H1 (cell line): Measurements from ENCODE around the gene SLC24A3. TPM values are rescaled to one million over a fixed set of nuclear protein-coding genes. Genes with fewer than 3 reads are reported as not detected.

Source experiments
- CTCF ChIA-PET: fragments of 300-600 bp; sonication (Branson Sonifier 250); formaldehyde crosslinking; loops from one replicate; lab custom pipeline; 2021; ENCODE audit not compliant: partially characterized antibody; lab: Charles Lee
- POLR2A ChIA-PET: fragments of 300-600 bp; sonication (Branson Sonifier 250); formaldehyde crosslinking; loops from one replicate; lab custom pipeline; 2021; ENCODE audit warnings: inconsistent platforms; ENCODE audit not compliant: partially characterized antibody; lab: Charles Lee
- DNase-seq, 2 experiments: peaks; one replicate each; pipeline versions ENCODE4 v3.0.0 to v3.0.0-alpha.2; 2010 to 2022; ENCODE audit warnings: low spot score in 2 of 2, low read depth in 1 of 2, mixed read lengths in 1 of 2
- FAIRE-seq: peaks from 2 replicates; lab custom pipeline; 2011; peaks lifted over from hg19 to GRCh38; lab: Jason Lieb, UNC
- H2AFZ ChIP-seq: 2 replicates; pipeline ENCODE4 v1.8.1; 2012; ENCODE audit warnings: low read length, inconsistent platforms
- H2AK5ac ChIP-seq: 2 replicates; pipeline ENCODE4 v1.6.1; 2013; ENCODE audit warnings: low read depth, low read length
- H2BK120ac ChIP-seq: replicated peaks from 2 replicates; pipeline ENCODE3; 2013; ENCODE audit warnings: low read depth, low read length, inconsistent platforms
- H2BK12ac ChIP-seq: 2 replicates; pipeline ENCODE4 v1.6.1; 2013; ENCODE audit warnings: low read depth, low read length
- H2BK15ac ChIP-seq: 2 replicates; pipeline ENCODE4 v1.6.1; 2013; ENCODE audit warnings: low read length
- H2BK20ac ChIP-seq: 2 replicates; pipeline ENCODE4 v1.6.1; 2013; ENCODE audit warnings: low read length
- H2BK5ac ChIP-seq: 2 replicates; pipeline ENCODE4 v1.6.1; 2013; ENCODE audit warnings: low read depth, low read length
- H3K14ac ChIP-seq: 2 replicates; pipeline ENCODE4 v1.6.1; 2013; ENCODE audit warnings: inconsistent platforms; ENCODE audit not compliant: insufficient read length
- H3K18ac ChIP-seq: 2 replicates; pipeline ENCODE4 v1.6.1; 2013; ENCODE audit warnings: low read length; ENCODE audit errors: extremely low read depth
- H3K23ac ChIP-seq: 2 replicates; pipeline ENCODE4 v1.6.1; 2013; ENCODE audit warnings: inconsistent platforms; ENCODE audit not compliant: insufficient read length
- H3K23me2 ChIP-seq: 2 replicates; pipeline ENCODE4 v1.6.1; 2013; ENCODE audit warnings: low read depth, low read length
- H3K27ac ChIP-seq: 2 replicates; pipeline ENCODE4 v1.6.1; 2011; ENCODE audit warnings: low read depth, low read length, inconsistent platforms
- H3K27me3 ChIP-seq, 4 experiments: replicated peaks in 1 of 4; 1 replicate in 1 of 4; 2 replicates in 3 of 4; pipeline versions ENCODE4 v1.6.1 to v1.8.1; 2011 to 2013; ENCODE audit warnings: low read length in 3 of 4, mild to moderate bottlenecking in 3 of 4, inconsistent platforms in 2 of 4, mixed read lengths in 2 of 4, moderate library complexity in 1 of 4; ENCODE audit not compliant: control insufficient read depth in 3 of 4, insufficient read depth in 3 of 4; ENCODE audit errors: extremely low read depth in 1 of 4
- H3K36me3 ChIP-seq, 4 experiments: 2 replicates each; pipeline versions ENCODE4 v1.6.1 to v1.8.1; 2011 to 2013; ENCODE audit warnings: mild to moderate bottlenecking in 4 of 4, low read length in 3 of 4, moderate library complexity in 2 of 4, control low read depth in 1 of 4, inconsistent platforms in 1 of 4; ENCODE audit not compliant: insufficient read depth in 4 of 4, control insufficient read depth in 2 of 4
- H3K4ac ChIP-seq: replicated peaks from 2 replicates; pipeline ENCODE3; 2013; ENCODE audit warnings: low read length, low read depth, mixed read lengths, inconsistent platforms; ENCODE audit not compliant: insufficient read length
- H3K4me1 ChIP-seq, 4 experiments: replicated peaks in 1 of 4; 1 replicate in 1 of 4; 2 replicates in 3 of 4; pipeline versions ENCODE4 v1.6.1 to v1.8.1; 2011 to 2013; ENCODE audit warnings: low read length in 3 of 4, inconsistent platforms in 2 of 4, mixed read lengths in 1 of 4; ENCODE audit not compliant: insufficient read depth in 4 of 4, control insufficient read depth in 3 of 4
- H3K4me2 ChIP-seq, 2 experiments: 2 replicates each; pipeline versions ENCODE4 v1.6.1 to v1.8.1; 2011 to 2013; ENCODE audit warnings: low read depth in 2 of 2, low read length in 2 of 2, control low read depth in 1 of 2, inconsistent platforms in 1 of 2, mild to moderate bottlenecking in 1 of 2; ENCODE audit not compliant: insufficient read depth in 1 of 2
- H3K4me3 ChIP-seq, 4 experiments: fragments of 200-600, 300-600 bp in 1 of 4; sonication (generic), shearing (Covaris generic), sonication (Bioruptor Twin) in 1 of 4; 2 replicates each; pipeline versions ENCODE4 v1.5.1 to v1.8.1; 2011 to 2016; ENCODE audit warnings: low read length in 4 of 4, low read depth in 3 of 4, control low read depth in 2 of 4, inconsistent platforms in 2 of 4, mild to moderate bottlenecking in 2 of 4, mixed read lengths in 1 of 4, moderate library complexity in 1 of 4; ENCODE audit not compliant: insufficient read depth in 2 of 4; ENCODE audit errors: extremely low read depth in 1 of 4
- H3K56ac ChIP-seq: replicated peaks from 2 replicates; pipeline ENCODE3; 2013; ENCODE audit warnings: low read depth, mild to moderate bottlenecking, mixed read lengths, low read length, inconsistent platforms; ENCODE audit not compliant: insufficient read length
- H3K79me1 ChIP-seq: 2 replicates; pipeline ENCODE4 v1.6.1; 2013; ENCODE audit warnings: low read depth, low read length, control low read depth
- H3K79me2 ChIP-seq, 2 experiments: 2 replicates each; pipeline versions ENCODE4 v1.6.1 to v1.8.1; 2012 to 2013; ENCODE audit warnings: low read length in 2 of 2, mild to moderate bottlenecking in 2 of 2, inconsistent platforms in 1 of 2; ENCODE audit not compliant: insufficient read depth in 2 of 2, control insufficient read depth in 1 of 2
- H3K9ac ChIP-seq, 4 experiments: replicated peaks in 1 of 4; 1 replicate in 1 of 4; 2 replicates in 3 of 4; pipeline versions ENCODE4 v1.6.1 to v1.8.1; 2011 to 2013; ENCODE audit warnings: low read depth in 3 of 4, low read length in 3 of 4, control low read depth in 2 of 4, mild to moderate bottlenecking in 2 of 4, moderate library complexity in 2 of 4, inconsistent platforms in 1 of 4; ENCODE audit errors: extremely low read depth in 1 of 4
- H3K9me3 ChIP-seq, 2 experiments: 2 replicates each; pipeline versions ENCODE4 v1.6.1 to v1.8.1; 2012 to 2013; ENCODE audit warnings: mild to moderate bottlenecking in 2 of 2, moderate library complexity in 2 of 2, control low read depth in 1 of 2, inconsistent platforms in 1 of 2, low read depth in 1 of 2, low read length in 1 of 2, mixed read lengths in 1 of 2; ENCODE audit not compliant: insufficient read depth in 2 of 2
- H4K20me1 ChIP-seq, 2 experiments: replicated peaks in 1 of 2; 2 replicates each; pipeline versions ENCODE3 to v1.8.1; 2011 to 2013; ENCODE audit warnings: inconsistent platforms in 2 of 2, low read length in 2 of 2, mild to moderate bottlenecking in 1 of 2; ENCODE audit not compliant: insufficient read depth in 2 of 2, control insufficient read depth in 1 of 2
- H4K5ac ChIP-seq: 2 replicates; pipeline ENCODE4 v1.6.1; 2013; ENCODE audit warnings: low read length, low read depth, mixed read lengths, inconsistent platforms; ENCODE audit not compliant: insufficient read length
- H4K8ac ChIP-seq: 2 replicates; pipeline ENCODE4 v1.8.0; 2013; ENCODE audit warnings: mild to moderate bottlenecking, moderate library complexity, low read length, inconsistent platforms; ENCODE audit not compliant: insufficient read depth; ENCODE audit errors: extremely low read depth
- H4K91ac ChIP-seq: replicated peaks from 2 replicates; pipeline ENCODE3; 2013; ENCODE audit warnings: low read length, mixed read lengths, inconsistent platforms; ENCODE audit not compliant: insufficient read length
- CHD2 ChIP-seq: IDR thresholded peaks from 2 replicates; pipeline ENCODE4 v1.6.1; 2012; ENCODE audit warnings: low read length, improper control_type of control experiment
- E2F6 ChIP-seq: IDR thresholded peaks from 2 replicates; pipeline ENCODE4 v1.6.1; 2012; ENCODE audit warnings: inconsistent platforms
- EGR1 ChIP-seq: IDR thresholded peaks from 2 replicates; pipeline ENCODE4 v1.6.1; 2011; ENCODE audit warnings: low read depth, low read length, borderline replicate concordance
- GABPA ChIP-seq: IDR thresholded peaks from 2 replicates; pipeline ENCODE4 v1.6.1; 2011; ENCODE audit warnings: mild to moderate bottlenecking, low read length, moderate library complexity, borderline replicate concordance; ENCODE audit not compliant: insufficient read depth
- KDM4A ChIP-seq: IDR thresholded peaks from one replicate; pipeline ENCODE4 v1.7.1; 2012; ENCODE audit warnings: low read depth, mild to moderate bottlenecking, moderate library complexity, low read length, inconsistent platforms; ENCODE audit not compliant: severe bottlenecking
- RXRA ChIP-seq: IDR thresholded peaks from 2 replicates; pipeline ENCODE4 v1.6.1; 2011; ENCODE audit warnings: low read depth, mild to moderate bottlenecking, low read length, moderate library complexity; ENCODE audit not compliant: insufficient read depth
- SIN3A ChIP-seq, 2 experiments: IDR thresholded peaks in 1 of 2; conservative IDR thresholded peaks in 1 of 2; 2 replicates each; pipeline ENCODE4 v1.6.1; 2011 to 2012; ENCODE audit warnings: low read length in 2 of 2, improper control_type of control experiment in 1 of 2, low read depth in 1 of 2, mild to moderate bottlenecking in 1 of 2
- SP1 ChIP-seq: IDR thresholded peaks from 2 replicates; pipeline ENCODE4 v1.6.1; 2011; ENCODE audit warnings: low read depth, low read length
- SP4 ChIP-seq: IDR thresholded peaks from 2 replicates; pipeline ENCODE4 v1.6.1; 2012; ENCODE audit warnings: low read length, inconsistent platforms
- TCF12 ChIP-seq: IDR thresholded peaks from 2 replicates; pipeline ENCODE4 v1.6.1; 2011; ENCODE audit warnings: low read depth, mild to moderate bottlenecking, low read length
- WGBS, 2 experiments: shearing (Covaris generic) in 1 of 2; methylation state at CpG; one replicate each; pipeline versions ENCODE4 v1.1.6 to v1.1.7; 2013 to 2015; ENCODE audit warnings: low lambda C conversion rate in 2 of 2, mixed read lengths in 2 of 2, inconsistent platforms in 1 of 2, low coverage in 1 of 2, missing lambda C conversion rate in 1 of 2; ENCODE audit not compliant: insufficient replicate concordance in 2 of 2, insufficient coverage in 1 of 2, insufficient read length in 1 of 2; ENCODE audit errors: extremely low coverage in 1 of 2, missing lambda C conversion rate in 1 of 2; 5-methylcytosine and 5-hydroxymethylcytosine counted together
- polyA plus RNA-seq, 7 experiments: library from polyadenylated mRNA; depleted of rRNA in 3 of 7; stranded (reverse) in 5 of 7; unstranded in 2 of 7; fragments of >200 nt in 5 of 7; fragments of 200-250 nt in 2 of 7; gene quantifications; 1 replicate in 5 of 7; 2 replicates in 1 of 7; 4 replicates in 1 of 7; pipeline versions ENCODE4 v1.2.1 to v1.2.3, GENCODE V29; 2011 to 2013; ENCODE audit warnings: missing spikeins in 2 of 7, mixed read lengths in 2 of 7
- total RNA-seq: library from RNA; stranded (reverse); fragmentation: NEBNext Ultra II Directional; extraction: Animal tissue kit (Norgen Biotek cat#: 25700); gene quantifications from 2 replicates; pipeline ENCODE4 v1.2.1, GENCODE V29; 2021

Gene SLC24A3
- total and polyA plus RNA-seq, 2 of the 8 experiments (the other 6 are each of a cell fraction or from before 2014, with no cell fraction given), result 4.5 to 6.3 TPM

- H2BK12ac ChIP-seq, result no peak overlapping the region
- no peak overlapping the region for H2BK120ac ChIP-seq
- H2BK15ac ChIP-seq, result no peak overlapping the region
- no peak overlapping the region for H2AFZ ChIP-seq
- ChIA-PET POLR2A (no interaction called here), CTCF (interaction anchor here (0.7 to 4.9 kb wide), 2 partner anchors 11 to 366 kb away, joined by 3 to 18 read pairs; no protein-coding TSS in a partner anchor)
- H4K91ac ChIP-seq, result no peak overlapping the region
- no peak overlapping the region for H3K56ac ChIP-seq
- no peaks in the 10 kb centered on the region for H4K20me1 ChIP-seq
- H2AK5ac ChIP-seq, result no peak overlapping the region
- no peak overlapping the region for H3K4ac ChIP-seq
- no peaks in the 10 kb centered on the region for H3K36me3 ChIP-seq
- no peak overlapping the region for H3K23ac ChIP-seq
- no peak overlapping the region for H2BK5ac ChIP-seq
- H2BK20ac ChIP-seq, result no peak overlapping the region
- no peaks in the 10 kb centered on the region for H3K9me3 ChIP-seq
- no peak overlapping the region for H3K27ac ChIP-seq
- no peak overlapping the region for H3K4me2 ChIP-seq
- no peaks in the 10 kb centered on the region for H3K23me2 ChIP-seq
- H3K14ac ChIP-seq, result no peak overlapping the region
- H3K18ac ChIP-seq, result no peak overlapping the region
- no peak overlapping the region for H4K8ac ChIP-seq
- H4K5ac ChIP-seq, result no peak overlapping the region
- WGBS, 2 experiments, result 90% methylated on average over 2 of the region's 2 CpGs; no CpG with 5 or more reads in 1 of the 2 experiments
- H3K4me3 ChIP-seq, result no peak overlapping the region
- H3K9ac ChIP-seq, result no peak overlapping the region
- FAIRE-seq (no peak), DNase-seq (no peak)
- peaks cover 0 to 8% (median 7%) of the 10 kb centered on the region in 4 experiments; a peak in 6 of 7 replicates for H3K27me3 ChIP-seq
- peaks cover 0 to 8% (median under 1%) of the 10 kb centered on the region in 4 experiments; a peak in 2 of 7 replicates for H3K4me1 ChIP-seq
- H3K79me1 ChIP-seq, result no peaks in the 10 kb centered on the region
- peaks cover 0 to 5% of the 10 kb centered on the region in 2 experiments; a peak in 2 of 4 replicates for H3K79me2 ChIP-seq
- TF ChIP-seq SP4, result no peak
- TF ChIP-seq E2F6, result no peak
- no peak for TF ChIP-seq CHD2
- TF ChIP-seq SP1, result no peak
- no peak for TF ChIP-seq GABPA
- TF ChIP-seq EGR1, result no peak
- TF ChIP-seq SIN3A (conservative IDR thresholded peaks at IDR 0.05 in 1 of 2, IDR thresholded peaks at IDR 0.05 in 1 of 2; ENCODE audit: low read depth in 1 of 2, low read length in 2 of 2), result no peak
- TF ChIP-seq TCF12, result no peak
- no peak for TF ChIP-seq KDM4A
- no peak for TF ChIP-seq RXRA
These were observed 6.0 kb downstream of the SLC24A3 start for GRCh38 chr20:19218411-19218810.
